HCT116 (cell line): ENCODE data around the gene VMP1. TPM values are rescaled to one million over a fixed set of nuclear protein-coding genes. Genes with fewer than 3 reads are reported as not detected.
A peak's percentile ranks its signal among the peaks of the same experiment; 100 is the strongest.

Source experiments
- ATAC-seq: fragments of 200-7000 bp; cut with Tn5 transposase; 2 replicates; pipeline ENCODE4 v1.9.1; 2020; ENCODE audit warnings: mild to moderate bottlenecking, moderate library complexity
- BruUV-seq: library from RNA; stranded (reverse); fragments of 400-500 nt; replicated peaks from 2 replicates; lab custom pipeline; 2021; lab: Mats Ljungman, UMichigan
- CTCF ChIA-PET: fragments of 300-600 bp; sonication (Branson Sonifier 250); formaldehyde crosslinking; loops from one replicate; lab custom pipeline; 2021; ENCODE audit warnings: antibody characterized with exemption; lab: Charles Lee
- POLR2A ChIA-PET: fragments of 300-600, 350-600 bp; sonication (Branson Sonifier 250); formaldehyde crosslinking; loops from one replicate; lab custom pipeline; 2021; ENCODE audit warnings: antibody characterized with exemption; lab: Charles Lee
- RAD21 ChIA-PET, 2 experiments: fragments of 300-600 bp; sonication (Branson Sonifier 250); formaldehyde crosslinking; loops; one replicate each; lab custom pipeline; 2023; ENCODE audit warnings: low total read pairs in 2 of 2; ENCODE audit not compliant: uncharacterized antibody in 2 of 2, unreplicated experiment in 2 of 2, low non-redundant PET in 1 of 2; lab: Charles Lee
- DNase-seq: peaks from one replicate; pipeline ENCODE4 v3.0.0-alpha.2; 2010; ENCODE audit warnings: low read depth, low spot score
- H2AFZ ChIP-seq: fragments of 200-600 bp; shearing (Covaris generic), sonication (generic); 2 replicates; pipeline ENCODE4 v1.6.1; 2017; ENCODE audit warnings: low read depth, mixed run types, mixed read lengths, antibody characterized with exemption, low read length; ENCODE audit not compliant: poor library complexity, severe bottlenecking
- H3K27ac ChIP-seq: 2 replicates; pipeline ENCODE4 v1.5.1; 2012; ENCODE audit warnings: low read depth, low read length
- H3K27me3 ChIP-seq: fragments of 200-600 bp; sonication (generic); 2 replicates; pipeline ENCODE4 v1.6.1; 2016; ENCODE audit warnings: mixed run types, low read length, mixed read lengths; ENCODE audit not compliant: insufficient read depth
- H3K36me3 ChIP-seq, 2 experiments: fragments of 200-500 bp in 1 of 2; fragments of 200-600 bp in 1 of 2; sonication (Bioruptor generic) in 1 of 2; sonication (generic) in 1 of 2; 2 replicates each; pipeline versions ENCODE4 v1.5.1 to v1.6.1; 2014 to 2016; ENCODE audit warnings: low read length in 2 of 2, inconsistent platforms in 1 of 2, mixed read lengths in 1 of 2, mixed run types in 1 of 2; ENCODE audit not compliant: insufficient read depth in 2 of 2, control insufficient read depth in 1 of 2
- H3K4me1 ChIP-seq, 2 experiments: fragments of 200-600 bp in 1 of 2; sonication (generic) in 1 of 2; 2 replicates each; pipeline versions ENCODE4 v1.5.1 to v1.6.1; 2012 to 2017; ENCODE audit warnings: low read length in 2 of 2, inconsistent platforms in 1 of 2, mild to moderate bottlenecking in 1 of 2, mixed read lengths in 1 of 2, mixed run types in 1 of 2, moderate library complexity in 1 of 2; ENCODE audit not compliant: insufficient read depth in 2 of 2, control insufficient read depth in 1 of 2
- H3K4me2 ChIP-seq: fragments of 200-600 bp; sonication (generic); 2 replicates; pipeline ENCODE4 v1.6.1; 2017; ENCODE audit warnings: mixed run types, low read length, mixed read lengths
- H3K4me3 ChIP-seq, 2 experiments: fragments of 200-600 bp in 1 of 2; sonication (generic) in 1 of 2; replicated peaks in 1 of 2; 2 replicates each; pipeline ENCODE4 v1.5.1; 2011 to 2016; ENCODE audit warnings: low read length in 2 of 2, control low read depth in 1 of 2, low read depth in 1 of 2, mild to moderate bottlenecking in 1 of 2, mixed read lengths in 1 of 2, mixed run types in 1 of 2
- H3K79me2 ChIP-seq: fragments of 200-600 bp; sonication (generic); 2 replicates; pipeline ENCODE4 v1.6.1; 2017; ENCODE audit warnings: mild to moderate bottlenecking, mixed run types, low read length, moderate library complexity, mixed read lengths; ENCODE audit not compliant: insufficient read depth
- H3K9ac ChIP-seq: fragments of 200-600 bp; sonication (generic); 2 replicates; pipeline ENCODE4 v1.6.1; 2016; ENCODE audit warnings: low read length, mixed read lengths
- H3K9me2 ChIP-seq: fragments of 200-600 bp; sonication (generic), shearing (Covaris generic); 2 replicates; pipeline ENCODE4 v1.6.1; 2017; ENCODE audit warnings: mixed run types, mild to moderate bottlenecking, moderate library complexity; ENCODE audit not compliant: insufficient read depth
- H3K9me3 ChIP-seq, 2 experiments: fragments of 200-500 bp in 1 of 2; fragments of 200-600 bp in 1 of 2; sonication (Bioruptor generic) in 1 of 2; sonication (generic) in 1 of 2; 2 replicates each; pipeline ENCODE4 v1.6.1; 2014 to 2017; ENCODE audit warnings: low read length in 2 of 2, mixed read lengths in 2 of 2, inconsistent platforms in 1 of 2, low read depth in 1 of 2, mild to moderate bottlenecking in 1 of 2, mixed run types in 1 of 2, moderate library complexity in 1 of 2; ENCODE audit not compliant: control insufficient read depth in 1 of 2, insufficient read depth in 1 of 2
- H4K20me1 ChIP-seq: fragments of 200-600 bp; sonication (generic), shearing (Covaris generic); 2 replicates; pipeline ENCODE4 v1.6.1; 2017; ENCODE audit warnings: mixed run types, mild to moderate bottlenecking, moderate library complexity; ENCODE audit not compliant: insufficient read depth
- CBX3 ChIP-seq: IDR thresholded peaks from 2 replicates; pipeline ENCODE4 v1.6.1; 2012; ENCODE audit warnings: low read depth
- CEBPB ChIP-seq: IDR thresholded peaks from 2 replicates; pipeline ENCODE4 v1.6.1; 2012; ENCODE audit warnings: low read depth
- EGR1 ChIP-seq: IDR thresholded peaks from 2 replicates; pipeline ENCODE4 v1.6.1; 2012; ENCODE audit warnings: low read depth
- EZH2 ChIP-seq: fragments of 200-600 bp; sonication (generic); IDR thresholded peaks from 2 replicates; pipeline ENCODE4 v1.6.1; 2017; ENCODE audit warnings: antibody characterized with exemption, mixed run types
- JUND ChIP-seq: IDR thresholded peaks from 2 replicates; pipeline ENCODE4 v1.6.1; 2012
- POLR2AphosphoS5 ChIP-seq: IDR thresholded peaks from 2 replicates; pipeline ENCODE4 v1.6.1; 2011; ENCODE audit warnings: mild to moderate bottlenecking, low read depth, low read length, moderate library complexity
- RAD21 ChIP-seq: IDR thresholded peaks from 2 replicates; pipeline ENCODE4 v1.6.1; 2012; ENCODE audit warnings: low read depth, mild to moderate bottlenecking
- TCF7L2 ChIP-seq: IDR thresholded peaks from 2 replicates; pipeline ENCODE4 v1.7.0; 2011; ENCODE audit warnings: borderline replicate concordance, inconsistent platforms; ENCODE audit not compliant: insufficient read depth, insufficient read length; ENCODE audit errors: extremely low read depth
- ZBTB33 ChIP-seq: IDR thresholded peaks from 2 replicates; pipeline ENCODE4 v1.6.1; 2011; ENCODE audit warnings: mild to moderate bottlenecking, low read length, moderate library complexity; ENCODE audit not compliant: insufficient replicate concordance; ENCODE audit errors: extremely low read depth
- intact Hi-C: fragments of 100-400 bp; cut with micrococcal nuclease; formaldehyde crosslinking; loops from 2 replicates; pipeline ENCODE4 v1.10.0; 2022
- total RNA-seq: library from RNA; stranded (reverse); gene quantifications from one replicate; pipeline ENCODE4 v1.2.1, GENCODE V29; 2021; ENCODE audit not compliant: unreplicated experiment
- TF ChIP-seq, protein P1 (sequence below): IDR thresholded peaks from 2 replicates; pipeline ENCODE4 v1.6.1; 2012

The VMP1 gene
- total RNA-seq, 1 experiment from 2014 or later: 366 TPM

- Histone ChIP-seq H3K36me3 (no peaks in the 10 kb centered on the region), H3K9me2 (no peaks in the 10 kb centered on the region), H3K9ac (peak overlapping the region; percentile 34), H3K4me2 (peak overlapping the region; percentile 60), H3K4me3 (no peak overlapping the region), H3K4me1 (peaks cover 59 to 73% of the 10 kb centered on the region in 2 experiments), H4K20me1 (no peaks in the 10 kb centered on the region), H3K9me3 (no peaks in the 10 kb centered on the region)
- no peak for ATAC-seq
- no peak for DNase-seq
- intact Hi-C loops: no loop called here
- RAD21 ChIA-PET: no interaction called here
- TF ChIP-seq, protein P1, sequence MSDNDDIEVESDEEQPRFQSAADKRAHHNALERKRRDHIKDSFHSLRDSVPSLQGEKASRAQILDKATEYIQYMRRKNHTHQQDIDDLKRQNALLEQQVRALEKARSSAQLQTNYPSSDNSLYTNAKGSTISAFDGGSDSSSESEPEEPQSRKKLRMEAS: peak; percentile 24; the same call in 1 of the 2 replicates
- TF ChIP-seq CBX3 (no peak; the same call in 1 of the 2 replicates), JUND (no peak; the same call in 1 of the 2 replicates), EZH2 (no peak), EGR1 (no peak)
- TF ChIP-seq, all 23 proteins: peak for 1
- Histone ChIP-seq H3K27ac (peak overlapping the region; percentile 55; the same call in 1 of the 2 replicates), H2AFZ (no peak overlapping the region), H3K27me3 (no peaks in the 10 kb centered on the region), H3K79me2 (peaks cover 27% of the 10 kb centered on the region)
- ChIA-PET CTCF (no interaction called here), POLR2A (interaction anchor here (0.5 to 9.2 kb wide), 5 partner anchors 11 to 43 kb away, joined by 3 to 228 read pairs (median 5); no protein-coding TSS in a partner anchor)
- BruUV-seq: no TSS peak
These were observed 118.3 kb downstream of the VMP1 start for GRCh38 chr17:59825533-59826322.

DNA sequence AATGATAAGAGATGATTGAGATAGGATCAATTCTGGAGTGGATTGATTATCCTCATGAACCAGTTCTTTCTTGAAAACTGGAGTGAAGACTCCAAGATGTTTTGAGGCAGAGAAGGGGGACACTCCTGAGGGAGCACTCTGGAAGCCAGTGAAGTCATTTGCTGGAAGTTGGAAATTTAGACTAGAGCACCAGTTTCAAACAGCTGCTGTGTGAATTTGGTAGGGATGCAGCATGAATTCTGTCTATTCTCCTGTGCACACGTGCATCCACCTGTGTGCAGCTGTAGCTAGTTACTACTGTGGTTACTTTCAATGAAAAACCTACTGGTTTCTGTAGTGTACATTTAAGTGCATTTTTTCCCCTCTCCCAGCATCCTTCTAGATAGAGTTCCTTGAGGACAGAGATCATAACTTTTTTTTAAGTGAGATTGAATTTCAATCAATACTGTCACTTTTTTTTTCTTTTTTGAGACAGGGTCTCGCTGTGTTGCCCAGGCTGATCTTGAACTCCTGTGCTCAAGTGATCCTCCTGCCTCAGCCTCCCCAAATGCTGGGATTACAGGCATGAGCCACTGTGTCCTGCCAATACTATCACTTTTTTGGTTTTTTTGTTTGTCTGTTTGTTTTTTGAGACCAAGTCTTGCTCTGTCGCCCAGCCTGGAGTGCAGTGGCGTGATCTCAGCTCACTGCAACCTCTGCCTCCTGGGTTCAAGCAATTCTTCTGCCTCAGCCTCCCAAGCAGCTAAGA, 119.4 kb downstream of the VMP1 start:
- H3K9me2 ChIP-seq: no peaks in the 10 kb centered on the region
- RAD21 ChIA-PET: no interaction called here
- no peak for ATAC-seq
- POLR2A ChIA-PET: interaction anchor here (1.1 to 9.2 kb wide), 4 partner anchors 9 to 74 kb away, joined by 4 to 228 read pairs (median 33); no protein-coding TSS in a partner anchor
- no peak for TF ChIP-seq POLR2AphosphoS5
- no peak for TF ChIP-seq RAD21
- no peak for TF ChIP-seq TCF7L2
- TF ChIP-seq CEBPB: no peak
- TF ChIP-seq ZBTB33: no peak
- no peak for TF ChIP-seq CBX3
- TF ChIP-seq, all 23 proteins: peak for 0
- Histone ChIP-seq H3K9me3 (no peaks in the 10 kb centered on the region), H3K4me3 (no peak overlapping the region), H3K79me2 (peaks cover 38% of the 10 kb centered on the region), H3K4me1 (peaks cover 66 to 79% of the 10 kb centered on the region in 2 experiments), H2AFZ (no peak overlapping the region), H3K9ac (peak overlapping the region; percentile 60), H3K27me3 (no peaks in the 10 kb centered on the region), H4K20me1 (no peaks in the 10 kb centered on the region), H3K27ac (peak overlapping the region; percentile 97), H3K4me2 (peak overlapping the region; percentile 60), H3K36me3 (no peaks in the 10 kb centered on the region)
- CTCF ChIA-PET: interaction anchor here (0.6 to 1.5 kb wide), 2 partner anchors 37 to 73 kb away, joined by 3 to 8 read pairs; no protein-coding TSS in a partner anchor
- DNase-seq: no peak
- intact Hi-C loops: no loop called here
- BruUV-seq: no TSS peak
